HG03064 (cell line): ENCODE results near the gene NCF2.

Experiments used
- ATAC-seq: cut with Tn5 transposase; IDR thresholded peaks from one replicate; pipeline ENCODE4 v1.9.1; 2021; ENCODE audit warnings: low read depth; ENCODE audit not compliant: unreplicated experiment

NCF2 gene

DNA sequence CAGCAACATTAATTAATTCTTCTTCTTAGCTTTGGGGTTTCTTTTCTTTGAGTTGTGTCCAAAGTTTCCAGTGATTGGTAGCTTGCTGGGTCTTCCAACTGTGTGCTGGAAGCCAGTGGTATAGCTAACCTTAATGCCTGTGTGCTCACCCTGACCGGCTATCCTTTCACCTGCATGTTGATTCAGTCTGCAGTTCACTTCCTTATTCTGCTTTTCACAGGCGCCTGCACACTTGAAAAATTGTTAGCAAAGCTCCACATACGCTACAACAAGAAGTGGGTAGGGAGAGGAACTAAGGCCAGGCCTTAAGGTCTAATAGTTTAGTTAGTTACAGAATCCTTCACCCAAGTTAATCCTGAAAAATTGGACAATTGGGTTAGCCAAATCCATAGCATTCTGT lies 35.7 kb downstream of the NCF2 start:
- ATAC-seq = no peak

DNA sequence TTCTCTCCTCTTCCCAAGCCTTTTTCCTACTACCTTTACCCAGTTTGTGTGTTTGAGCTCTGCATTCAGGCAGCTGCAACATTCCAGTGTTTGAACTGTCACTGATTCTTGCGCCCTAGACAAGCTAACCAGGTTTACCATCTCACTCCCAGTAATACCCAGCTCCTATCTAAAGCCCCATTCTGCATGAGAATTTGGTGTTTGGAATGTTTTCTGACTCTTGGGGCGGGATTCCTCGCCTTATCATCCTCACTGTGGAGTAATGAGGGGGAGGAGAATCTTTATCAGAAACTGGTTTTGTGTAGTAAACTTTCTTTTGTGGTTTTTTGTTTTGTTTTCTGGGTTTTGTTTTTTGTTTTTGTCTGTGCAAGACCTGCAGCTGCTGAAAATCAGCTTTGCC lies 36.5 kb downstream of the NCF2 start:
- ATAC-seq = no peak

DNA sequence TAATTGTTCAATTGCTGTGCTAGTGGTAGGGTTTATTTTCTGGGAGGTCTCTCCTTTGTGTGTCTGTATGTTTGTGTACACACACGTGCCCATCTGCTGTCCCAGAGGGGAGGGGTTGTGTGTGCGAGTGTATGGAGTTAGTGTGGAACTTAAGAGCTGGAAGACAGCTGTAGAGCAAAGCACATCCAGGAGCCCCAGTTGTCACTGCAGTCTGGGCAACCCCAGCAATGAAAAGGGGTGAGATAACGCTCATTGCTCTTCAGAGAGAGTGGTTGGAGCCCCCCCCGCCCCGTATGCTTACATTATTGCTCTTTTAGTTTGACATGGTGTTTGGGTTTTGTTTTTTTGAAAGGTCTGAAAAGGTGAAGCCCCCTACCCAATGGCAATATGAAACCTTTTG lies 36.9 kb downstream of the NCF2 start:
- no peak for ATAC-seq

DNA sequence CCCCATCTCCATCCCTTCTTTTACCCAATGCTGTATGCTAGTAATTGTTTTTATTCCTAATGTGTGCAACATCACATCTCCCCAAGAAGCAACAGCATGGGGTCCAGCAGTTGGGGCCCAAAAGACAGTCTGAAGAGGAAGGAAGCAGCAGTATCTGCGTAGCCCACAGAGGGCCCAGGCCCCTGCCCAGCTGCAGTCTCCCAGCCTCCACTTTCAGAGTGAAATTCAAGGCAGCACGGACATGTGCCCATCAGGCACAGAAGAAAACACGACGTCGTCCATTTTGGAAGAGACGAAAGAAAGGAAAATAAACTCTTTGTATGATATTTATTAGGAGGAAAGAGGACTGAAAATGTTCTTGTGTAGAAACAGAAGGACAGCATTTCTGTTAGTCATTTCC lies 37.4 kb downstream of the NCF2 start:
- no peak for ATAC-seq

DNA sequence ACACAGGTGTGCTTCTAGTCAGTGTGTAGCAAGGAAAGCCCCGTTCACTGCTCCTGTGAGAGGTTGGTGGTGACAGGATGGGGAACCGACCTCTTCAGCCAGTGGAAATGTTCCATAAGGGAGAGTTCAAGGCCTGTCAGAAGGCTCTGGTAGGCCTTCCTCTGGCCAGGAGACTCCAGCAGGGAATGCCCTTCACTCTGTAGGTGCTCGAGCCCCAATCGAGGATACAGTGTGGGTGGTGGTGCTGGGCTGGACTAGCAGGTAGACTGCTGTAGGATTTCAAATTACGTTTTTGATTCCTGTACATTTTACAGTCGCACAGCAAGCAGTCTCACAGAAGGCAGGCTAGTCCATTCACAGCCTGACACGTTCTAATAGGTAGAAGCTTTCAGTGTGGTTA lies 37.8 kb downstream of the NCF2 start:
- ATAC-seq = no peak

DNA sequence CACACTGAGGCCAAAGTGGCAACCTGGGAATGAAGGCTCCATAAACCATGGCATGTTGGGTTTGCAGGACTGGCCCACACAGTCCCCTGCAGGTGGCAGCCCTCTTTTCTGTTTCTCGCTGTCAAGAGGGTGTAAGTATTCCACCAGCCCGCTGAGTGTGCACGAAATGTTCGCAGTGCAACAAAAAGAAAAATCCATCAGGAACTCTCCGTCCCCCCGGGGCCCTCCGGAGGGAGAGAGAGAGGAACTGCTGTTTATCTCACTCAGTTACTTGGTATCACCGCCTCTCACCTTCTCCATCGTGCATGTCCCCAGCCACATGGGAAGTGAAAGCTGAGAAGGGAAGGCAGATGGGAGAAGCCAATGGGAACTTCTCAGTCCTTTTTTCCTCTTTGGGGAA lies 38.3 kb downstream of the NCF2 start:
- no peak for ATAC-seq

DNA sequence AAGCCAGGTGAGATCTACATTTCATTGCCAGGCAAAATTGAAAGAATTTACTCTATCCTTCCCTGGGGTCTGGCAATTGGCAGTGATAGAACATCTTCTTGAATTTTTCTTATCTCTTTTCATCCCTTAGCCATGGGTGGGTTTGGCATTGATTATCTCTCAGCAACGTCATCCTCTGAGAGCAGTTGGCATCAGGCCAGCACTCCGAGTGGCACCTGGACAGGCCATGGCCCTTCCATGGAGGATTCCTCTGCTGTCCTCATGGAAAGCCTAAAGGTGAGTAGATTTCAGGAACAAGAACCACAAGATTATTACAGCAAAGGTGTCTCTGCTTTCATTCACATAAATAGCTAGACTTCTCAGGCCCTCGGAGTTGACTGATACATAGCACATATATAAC lies 39.3 kb downstream of the NCF2 start:
- no peak for ATAC-seq

DNA sequence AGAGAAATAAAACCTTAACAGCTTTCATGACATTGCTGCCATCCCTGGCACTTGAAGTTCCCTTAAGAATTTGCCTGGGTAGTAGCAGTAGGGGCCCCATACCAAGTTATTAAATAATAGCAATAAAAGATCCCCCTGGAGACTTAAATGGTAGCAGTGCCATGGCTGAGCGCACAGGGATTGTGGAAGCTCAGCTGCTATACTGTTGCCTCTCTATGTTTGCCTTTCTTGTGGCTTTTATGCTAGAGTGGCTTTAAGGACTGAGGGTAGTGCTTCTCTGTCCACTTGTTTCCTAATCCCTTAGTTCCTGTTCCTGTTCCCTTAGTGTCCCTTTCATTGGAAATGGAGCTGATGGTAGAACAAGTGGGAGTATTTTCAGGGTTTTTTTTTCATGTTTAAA lies 42.1 kb downstream of the NCF2 start:
- ATAC-seq = no peak

DNA sequence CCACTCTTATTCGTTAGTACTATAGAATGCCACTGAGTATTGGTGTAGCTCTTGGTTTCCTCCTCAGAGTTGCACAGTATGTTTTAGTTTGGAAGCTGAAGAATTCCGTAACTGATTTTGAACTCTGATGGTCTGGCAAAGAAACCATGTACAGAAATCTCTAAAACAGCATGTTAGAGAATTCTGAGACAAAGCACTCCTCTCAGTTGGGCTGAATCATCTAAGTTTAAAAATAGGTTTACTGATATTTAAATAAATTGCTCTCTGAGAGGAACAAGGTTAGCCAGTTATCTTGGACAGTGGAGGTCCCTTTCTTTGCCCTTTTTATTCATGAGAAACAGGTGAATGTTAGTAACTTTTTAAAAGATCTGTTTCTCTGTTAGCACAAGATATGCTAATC lies 43.8 kb downstream of the NCF2 start:
- ATAC-seq = no peak

DNA sequence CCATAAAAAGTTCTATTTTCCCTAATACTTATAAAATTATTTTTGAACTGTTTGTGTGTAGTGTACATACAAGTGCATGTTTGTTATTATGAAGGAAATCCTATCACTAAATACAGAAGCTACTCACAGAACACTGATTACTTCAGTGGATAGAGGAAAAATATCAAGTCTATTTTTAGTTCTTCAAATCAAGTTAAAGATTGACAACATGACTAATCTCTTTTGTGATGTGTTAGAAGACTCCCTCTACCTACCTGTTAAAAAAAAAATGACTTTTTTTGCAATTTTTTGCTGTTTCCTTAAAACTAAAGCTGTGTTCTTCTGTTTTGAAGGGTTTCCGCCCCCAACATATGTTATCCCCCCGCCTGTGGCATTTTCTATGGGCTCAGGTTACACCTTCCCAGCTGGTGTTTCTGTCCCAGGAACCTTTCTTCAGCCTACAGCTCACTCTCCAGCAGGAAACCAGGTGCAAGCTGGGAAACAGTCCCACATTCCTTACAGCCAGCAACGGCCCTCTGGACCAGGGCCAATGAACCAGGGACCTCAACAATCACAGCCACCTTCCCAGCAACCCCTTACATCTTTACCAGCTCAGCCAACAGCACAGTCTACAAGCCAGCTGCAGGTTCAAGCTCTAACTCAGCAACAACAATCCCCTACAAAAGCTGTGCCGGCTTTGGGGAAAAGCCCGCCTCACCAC lies 45.5 kb downstream of the NCF2 start:
- no peak for ATAC-seq

DNA sequence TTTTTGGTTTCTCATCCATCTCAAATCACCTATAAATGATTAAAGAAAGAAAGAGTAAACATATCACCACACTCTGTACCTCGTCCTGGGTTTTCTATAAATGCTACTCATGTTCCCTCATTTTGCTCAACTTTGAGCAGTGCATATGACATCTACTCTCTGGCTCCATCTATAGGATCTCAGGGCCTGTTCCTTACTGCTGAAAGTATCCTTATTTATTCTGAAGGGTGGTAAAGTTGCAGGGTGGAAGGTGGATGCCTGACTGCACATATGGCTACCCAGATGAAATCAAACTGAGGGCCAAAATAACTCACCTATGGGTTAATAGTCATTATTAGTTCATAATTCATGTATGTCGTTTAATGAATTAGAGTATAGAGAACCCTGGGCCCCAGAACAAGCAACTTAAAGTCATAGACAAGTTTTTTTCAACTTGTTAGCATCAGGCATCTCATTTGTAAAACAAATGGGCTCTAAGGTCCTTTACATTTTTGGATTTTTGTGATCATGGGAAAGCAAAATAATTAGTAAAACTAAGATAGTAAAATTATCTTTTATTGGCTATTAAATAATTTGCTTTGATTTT lies 46.5 kb downstream of the NCF2 start:
- ATAC-seq = no peak

DNA sequence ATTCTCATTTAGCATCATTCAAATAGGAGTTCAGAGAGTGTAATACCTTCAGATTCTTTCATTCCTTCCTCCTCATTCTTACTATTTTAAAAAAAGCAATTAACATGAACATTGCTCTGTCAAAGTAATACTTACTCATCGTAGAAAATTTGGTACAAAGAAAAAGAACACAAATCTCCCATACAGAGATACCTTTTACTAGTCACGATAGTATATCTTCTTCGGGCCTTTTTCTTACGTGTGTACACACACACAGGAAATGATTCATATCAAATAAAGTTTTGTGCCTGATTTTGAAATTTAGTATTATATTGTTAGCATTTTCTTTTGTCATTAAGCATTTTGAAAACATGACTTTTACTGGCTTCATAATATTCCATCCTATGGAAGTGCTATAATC lies 52.9 kb downstream of the NCF2 start:
- ATAC-seq = no peak

DNA sequence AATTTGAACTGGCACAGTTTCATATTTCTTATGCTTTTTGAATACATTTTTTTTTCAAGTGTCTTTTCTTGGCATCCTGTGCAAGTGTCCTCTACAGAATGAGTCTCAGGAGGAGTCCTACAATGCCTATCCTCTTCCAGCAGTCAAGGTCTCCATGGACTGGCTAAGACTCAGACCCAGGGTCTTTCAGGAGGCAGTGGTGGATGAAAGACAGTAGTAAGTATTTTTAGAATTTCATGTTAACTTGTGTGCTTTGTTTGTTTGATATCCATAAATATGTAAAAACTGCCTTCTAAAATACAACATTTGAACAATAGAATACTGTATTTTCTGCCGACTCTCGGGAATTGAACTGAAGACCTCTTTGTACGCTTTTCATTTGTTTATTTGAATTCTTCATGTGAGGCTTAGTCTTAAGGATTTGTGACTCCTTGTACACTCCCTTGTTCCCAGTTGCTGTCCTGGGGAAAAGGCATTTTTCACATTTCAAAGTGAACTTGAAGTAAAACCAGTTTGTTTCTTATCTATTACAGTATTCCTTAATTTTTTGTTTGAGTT lies 56.6 kb downstream of the NCF2 start:
- no peak for ATAC-seq

DNA sequence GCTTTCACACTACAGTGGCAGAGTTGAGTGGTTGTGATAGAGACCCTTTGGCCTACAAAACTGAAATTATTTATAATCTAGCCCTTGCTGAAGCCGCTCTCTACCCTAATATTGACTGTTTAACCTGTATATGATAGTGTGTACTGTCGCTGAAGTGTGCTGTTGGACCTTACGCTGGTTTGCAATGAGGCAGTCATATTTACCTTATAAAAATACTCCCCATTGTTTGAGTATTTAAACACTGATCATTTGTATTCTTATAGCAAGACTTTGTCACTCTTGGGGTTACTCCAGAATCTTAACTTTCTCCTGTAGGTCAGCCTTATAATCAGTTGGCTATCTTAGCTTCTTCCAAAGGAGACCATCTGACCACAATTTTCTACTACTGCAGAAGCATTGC lies 61.7 kb downstream of the NCF2 start:
- ATAC-seq = no peak

DNA sequence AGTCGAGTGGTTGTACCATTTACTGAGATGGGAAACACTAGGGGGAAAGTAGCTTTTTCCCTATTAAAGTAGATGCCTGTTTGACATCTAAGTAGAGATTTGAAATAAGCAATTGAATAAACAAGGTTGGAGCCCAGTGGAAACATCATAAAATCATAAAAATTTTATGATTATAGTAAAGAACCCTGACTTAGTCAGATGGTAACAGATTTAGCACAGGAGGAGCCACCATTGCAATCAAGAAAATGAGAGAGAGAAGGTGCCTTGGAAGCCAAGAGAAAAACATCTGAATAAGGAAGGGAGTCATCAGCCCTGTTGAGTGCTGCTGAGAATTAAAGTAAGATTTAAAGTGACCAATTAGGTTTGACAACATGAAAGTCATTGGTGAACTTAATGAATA lies 68.2 kb downstream of the NCF2 start:
- no peak for ATAC-seq

DNA sequence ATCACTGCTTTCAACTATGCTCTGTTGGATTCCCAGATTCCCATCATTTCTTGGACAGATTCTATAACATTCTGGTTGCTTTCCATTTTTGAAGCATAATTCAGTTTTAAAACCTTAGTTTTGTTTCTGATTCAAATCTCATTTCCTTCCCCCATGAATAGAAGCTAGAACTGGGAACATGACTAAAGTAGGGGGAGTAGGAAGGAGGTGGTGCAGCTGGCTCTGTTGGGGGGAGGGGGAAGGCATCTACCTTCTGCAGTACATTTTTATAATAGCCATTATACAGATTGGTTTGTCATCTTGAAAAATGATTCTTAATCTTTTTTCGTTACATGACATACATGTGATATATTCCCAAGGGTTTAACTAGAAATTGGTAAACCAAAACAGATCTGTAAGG lies 69.9 kb downstream of the NCF2 start:
- ATAC-seq = no peak

DNA sequence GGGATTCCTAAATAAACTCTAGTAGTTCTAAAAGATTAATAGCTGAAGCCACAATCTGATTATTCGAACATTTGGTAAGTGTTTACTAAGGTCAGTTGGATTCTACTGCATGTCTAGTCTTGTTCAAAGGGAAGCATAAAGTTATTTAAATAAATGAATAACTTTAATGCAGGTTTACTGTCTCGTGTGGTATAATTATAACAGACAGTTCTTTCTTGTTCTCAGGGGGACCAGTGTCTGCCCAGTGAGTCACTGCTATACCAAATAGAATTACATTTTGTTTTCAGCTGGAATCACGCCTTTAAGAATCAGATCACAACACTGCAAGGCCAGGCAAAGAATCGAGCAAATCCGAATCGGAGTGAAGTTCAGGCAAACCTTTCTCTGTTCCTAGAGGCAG lies 72.9 kb downstream of the NCF2 start:
- no peak for ATAC-seq

DNA sequence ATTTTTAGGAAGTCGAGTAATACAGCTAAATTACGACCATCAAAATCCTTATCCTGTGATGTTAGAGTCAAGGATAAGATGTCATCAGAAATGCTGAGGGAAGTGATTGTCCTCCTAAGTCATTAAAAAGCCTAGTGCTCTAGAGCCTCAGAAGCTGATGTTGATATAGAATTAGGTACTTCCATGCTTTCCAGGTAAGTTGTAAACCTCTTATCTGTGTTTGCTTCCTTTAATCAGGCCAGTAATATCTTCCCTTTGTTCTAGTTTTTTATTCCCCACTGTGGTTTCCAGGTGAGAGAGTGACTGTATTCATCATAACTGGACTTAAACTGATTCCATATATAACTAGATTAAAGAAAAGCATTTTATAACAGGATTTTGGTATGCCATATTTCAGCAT lies 73.5 kb downstream of the NCF2 start:
- ATAC-seq = no peak

DNA sequence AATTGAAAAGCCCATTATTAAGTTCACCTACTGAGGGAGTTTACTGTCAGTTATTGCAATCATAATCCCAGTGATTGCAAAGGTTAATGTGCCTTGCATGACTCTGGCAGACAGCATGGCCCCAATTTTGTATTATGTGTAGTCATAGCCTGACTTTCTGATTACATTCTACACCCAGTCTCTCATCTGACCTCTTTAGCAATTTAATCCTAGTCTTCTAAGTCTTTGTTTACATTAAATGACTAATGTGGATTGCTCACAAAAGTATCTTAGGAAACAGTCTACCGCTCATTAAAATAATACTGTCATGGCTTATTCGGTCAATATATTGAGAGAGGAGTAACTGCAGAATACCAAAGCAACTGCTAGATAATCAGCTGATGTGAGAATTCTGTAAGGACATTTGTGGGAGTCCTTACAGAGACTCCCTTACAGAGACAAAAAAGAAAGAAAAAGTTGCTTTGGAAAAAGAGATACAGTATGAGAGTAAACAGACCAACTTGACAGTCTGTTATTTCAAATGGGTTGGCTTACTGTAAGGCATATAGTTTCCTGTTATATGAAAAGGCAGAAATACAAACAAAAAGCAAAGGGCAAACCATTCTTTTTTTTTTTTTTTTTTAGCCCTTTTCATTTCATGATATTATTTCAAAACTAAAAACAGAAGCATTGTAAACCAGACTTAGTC lies 75.1 kb downstream of the NCF2 start:
- ATAC-seq = no peak

DNA sequence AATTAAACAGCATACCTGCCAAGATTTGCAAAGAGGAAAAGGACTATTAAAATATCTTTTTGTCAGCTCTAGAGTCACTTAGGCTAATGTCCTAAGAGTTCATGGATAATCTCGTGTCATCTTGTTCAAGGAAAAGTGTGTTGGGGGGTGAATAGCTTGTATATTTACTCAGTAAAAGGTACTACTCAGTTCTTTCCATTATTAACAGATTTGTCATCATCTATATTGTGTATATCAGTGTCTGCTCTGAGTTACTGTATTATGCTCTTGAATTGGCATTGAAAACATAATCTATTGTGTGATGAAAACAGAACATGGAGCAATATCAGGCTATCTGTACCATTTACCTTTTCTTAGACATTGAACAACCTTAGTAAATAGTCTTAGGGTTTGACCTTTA lies 76.0 kb downstream of the NCF2 start:
- no peak for ATAC-seq

DNA sequence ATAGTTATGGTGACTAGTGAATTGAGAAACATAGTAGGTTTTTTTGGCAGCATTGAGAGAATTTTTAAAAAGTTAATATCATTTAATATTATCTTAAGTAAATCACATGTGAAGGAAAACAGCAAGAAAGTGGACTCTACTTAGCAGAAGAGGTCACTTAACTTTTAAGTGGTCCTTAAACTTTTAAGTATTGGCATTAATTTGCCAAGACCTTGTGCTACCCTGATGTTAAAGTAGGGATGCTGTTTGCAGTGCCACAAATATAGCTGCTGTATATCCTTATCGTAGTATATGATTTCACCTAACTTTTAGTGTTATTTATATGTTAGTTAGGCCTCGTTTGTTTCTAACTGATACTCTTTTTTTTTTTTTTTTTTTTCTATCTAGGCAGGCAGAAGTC lies 77.8 kb downstream of the NCF2 start:
- ATAC-seq = no peak

DNA sequence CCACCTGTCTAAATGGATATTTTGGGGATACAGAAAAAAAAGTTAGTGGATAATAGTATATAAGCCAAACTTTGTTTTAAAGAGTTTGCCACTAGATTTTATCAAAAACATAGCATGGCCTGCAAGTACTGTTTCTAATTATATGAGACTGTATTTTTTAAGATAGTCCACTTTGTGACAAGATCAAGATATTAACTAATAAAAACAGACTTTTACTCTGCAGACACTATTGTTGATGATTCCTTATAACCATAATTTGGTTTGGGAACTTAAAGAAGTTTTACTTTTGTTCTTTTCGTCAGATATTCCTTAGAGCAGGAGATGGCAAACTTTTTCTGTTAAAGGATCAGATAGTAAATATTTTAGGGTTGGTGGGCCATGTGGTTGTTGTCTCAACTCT lies 81.6 kb downstream of the NCF2 start:
- no peak for ATAC-seq
